AG09309 (cell line): ENCODE results near the gene RNF213.

Source experiments
- DNase-seq: peaks from one replicate; pipeline ENCODE4 v3.0.0-alpha.2; 2010; ENCODE audit warnings: low read depth
- H3K4me3 ChIP-seq: 2 replicates; pipeline ENCODE4 v1.5.1; 2011; ENCODE audit warnings: mild to moderate bottlenecking, low read depth, low read length, moderate library complexity; ENCODE audit not compliant: control insufficient read depth
- TF ChIP-seq, protein P1 (sequence below): IDR thresholded peaks from 2 replicates; pipeline ENCODE4 v1.5.1; 2011; ENCODE audit warnings: mild to moderate bottlenecking, low read depth, low read length, inconsistent platforms; ENCODE audit not compliant: insufficient read depth, control insufficient read depth; ENCODE audit errors: missing control alignments

Gene RNF213

DNA sequence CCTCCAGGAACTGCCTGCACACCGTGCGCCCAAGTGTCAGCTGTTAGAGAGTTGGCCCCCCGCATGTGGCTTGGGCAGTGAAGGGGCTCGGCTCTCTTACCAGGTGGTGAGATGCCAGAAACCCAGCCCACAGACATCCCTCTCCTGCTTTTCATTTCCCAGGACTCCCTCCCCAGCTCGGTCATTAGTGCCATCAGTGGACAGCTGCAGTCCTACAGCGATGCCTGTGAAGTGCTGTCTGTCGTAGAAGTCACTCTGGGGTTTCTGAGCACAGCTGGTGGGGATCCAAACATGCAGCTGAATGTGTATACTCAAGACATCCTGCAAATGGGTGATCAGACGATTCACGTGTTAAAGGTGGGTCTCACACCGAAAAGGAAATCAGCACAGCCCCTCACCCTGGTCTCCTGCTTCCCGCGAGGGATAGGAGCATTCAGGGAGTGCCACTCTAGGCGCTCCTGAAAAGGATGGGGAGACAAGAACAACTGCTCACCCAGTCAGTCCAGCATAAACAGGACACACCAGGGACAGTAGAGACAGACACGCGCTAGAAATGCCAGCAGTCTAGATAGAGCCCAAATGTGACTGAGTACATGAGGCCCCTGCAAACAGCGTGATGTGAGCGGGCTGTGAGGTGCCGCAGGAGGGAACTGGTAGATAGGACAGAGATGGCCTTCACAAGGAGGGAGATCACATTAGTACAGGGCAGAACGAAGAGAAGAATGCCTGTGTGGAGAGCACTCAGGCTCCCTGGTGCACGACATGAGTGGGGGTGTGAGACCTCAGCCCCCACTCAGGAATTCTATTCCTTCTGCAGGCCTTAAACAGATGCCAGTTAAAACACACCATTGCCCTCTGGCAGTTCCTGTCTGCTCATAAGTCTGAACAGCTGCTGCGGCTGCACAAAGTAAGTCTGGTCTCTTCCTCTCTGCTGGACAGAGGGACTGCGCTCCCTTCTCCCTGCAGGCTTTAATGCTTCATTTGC is 128.7 kb downstream of the RNF213 start:
- DNase-seq, result no peak
- TF ChIP-seq, protein P1, sequence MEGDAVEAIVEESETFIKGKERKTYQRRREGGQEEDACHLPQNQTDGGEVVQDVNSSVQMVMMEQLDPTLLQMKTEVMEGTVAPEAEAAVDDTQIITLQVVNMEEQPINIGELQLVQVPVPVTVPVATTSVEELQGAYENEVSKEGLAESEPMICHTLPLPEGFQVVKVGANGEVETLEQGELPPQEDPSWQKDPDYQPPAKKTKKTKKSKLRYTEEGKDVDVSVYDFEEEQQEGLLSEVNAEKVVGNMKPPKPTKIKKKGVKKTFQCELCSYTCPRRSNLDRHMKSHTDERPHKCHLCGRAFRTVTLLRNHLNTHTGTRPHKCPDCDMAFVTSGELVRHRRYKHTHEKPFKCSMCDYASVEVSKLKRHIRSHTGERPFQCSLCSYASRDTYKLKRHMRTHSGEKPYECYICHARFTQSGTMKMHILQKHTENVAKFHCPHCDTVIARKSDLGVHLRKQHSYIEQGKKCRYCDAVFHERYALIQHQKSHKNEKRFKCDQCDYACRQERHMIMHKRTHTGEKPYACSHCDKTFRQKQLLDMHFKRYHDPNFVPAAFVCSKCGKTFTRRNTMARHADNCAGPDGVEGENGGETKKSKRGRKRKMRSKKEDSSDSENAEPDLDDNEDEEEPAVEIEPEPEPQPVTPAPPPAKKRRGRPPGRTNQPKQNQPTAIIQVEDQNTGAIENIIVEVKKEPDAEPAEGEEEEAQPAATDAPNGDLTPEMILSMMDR, result no peak
- H3K4me3 ChIP-seq, result no peak overlapping the region

DNA sequence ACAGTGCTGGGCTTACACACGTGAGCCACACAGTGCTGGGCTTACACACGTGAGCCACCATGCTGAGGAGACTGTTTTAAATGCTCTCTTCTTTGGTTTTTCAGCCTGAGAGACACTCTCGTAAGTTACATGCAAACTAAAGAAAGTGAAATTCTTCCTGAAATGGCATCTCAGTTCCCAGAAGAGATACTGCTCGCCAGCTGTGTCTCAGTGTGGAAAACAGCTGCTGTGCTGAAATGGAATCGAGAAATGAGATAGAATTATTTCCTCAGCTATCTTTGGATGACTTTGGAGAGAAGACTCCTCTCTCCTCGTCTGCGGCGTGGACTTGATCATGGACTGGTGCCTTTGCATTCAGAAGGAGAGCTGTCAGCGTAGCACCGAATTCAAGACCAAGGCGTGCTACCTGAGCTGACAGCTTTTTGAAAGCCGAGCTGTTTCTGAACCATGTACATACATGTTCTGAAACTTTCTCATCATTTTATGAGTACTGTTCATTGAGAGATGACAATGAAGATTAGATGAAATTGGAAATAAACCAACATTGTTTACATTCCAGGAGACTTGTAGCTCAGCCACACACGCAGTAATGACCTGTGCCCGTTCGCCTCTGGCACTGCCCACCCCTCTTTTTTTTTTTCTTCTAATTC is 132.7 kb downstream of the RNF213 start:
- H3K4me3 ChIP-seq, result no peak overlapping the region
- TF ChIP-seq, protein P1, result no peak
- DNase-seq, result no peak

DNA sequence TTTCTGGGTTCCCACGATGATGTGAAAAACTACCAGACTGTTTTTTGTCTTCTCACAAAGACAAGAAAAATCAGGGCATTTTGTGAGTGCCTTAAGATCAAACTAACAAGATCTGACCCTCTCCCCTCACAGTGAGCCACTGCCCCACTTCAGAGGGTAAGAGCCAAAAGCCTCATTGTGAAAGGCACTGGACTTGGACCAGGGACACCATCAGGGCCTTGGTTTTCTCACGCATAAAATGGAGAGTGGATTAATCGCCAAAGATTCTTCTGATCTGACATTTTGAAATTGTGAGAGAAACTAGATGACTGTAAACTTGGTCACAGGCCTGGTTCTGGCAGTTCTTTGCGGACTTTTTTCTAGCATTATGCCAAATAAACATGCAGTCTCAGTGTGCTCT is 133.3 kb downstream of the RNF213 start:
- DNase-seq, result no peak
- TF ChIP-seq, protein P1, result no peak
- no peak overlapping the region for H3K4me3 ChIP-seq

DNA sequence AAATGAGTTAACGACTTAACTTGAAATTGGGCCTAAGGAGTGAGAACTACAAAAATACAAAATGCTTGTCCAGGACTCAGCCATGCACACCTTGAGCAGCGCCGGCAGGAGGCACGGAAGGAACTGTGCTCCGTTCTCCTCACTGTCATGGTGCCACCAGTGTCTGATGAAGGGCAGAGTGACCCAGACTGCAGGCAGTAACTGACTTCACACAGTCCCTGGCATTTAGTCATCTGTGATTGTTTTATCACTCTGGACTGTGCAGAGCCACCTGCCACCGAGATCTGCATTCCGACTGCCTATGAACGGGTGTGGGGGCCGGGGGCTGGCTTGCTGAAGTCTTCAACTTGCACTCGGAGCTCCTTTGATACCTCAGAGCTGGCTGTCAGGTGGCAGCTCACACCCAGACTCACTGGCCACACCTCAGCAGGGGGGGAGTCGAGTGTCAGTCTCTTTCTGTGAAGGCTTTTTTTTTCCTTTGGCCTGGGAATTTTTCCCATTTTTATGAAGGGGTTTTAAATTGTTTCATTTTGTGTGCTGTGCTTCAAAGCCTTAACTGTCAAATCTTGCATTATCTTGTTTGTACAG is 134.1 kb downstream of the RNF213 start:
- DNase-seq, result no peak
- no peak overlapping the region for H3K4me3 ChIP-seq
- TF ChIP-seq, protein P1, result no peak

DNA sequence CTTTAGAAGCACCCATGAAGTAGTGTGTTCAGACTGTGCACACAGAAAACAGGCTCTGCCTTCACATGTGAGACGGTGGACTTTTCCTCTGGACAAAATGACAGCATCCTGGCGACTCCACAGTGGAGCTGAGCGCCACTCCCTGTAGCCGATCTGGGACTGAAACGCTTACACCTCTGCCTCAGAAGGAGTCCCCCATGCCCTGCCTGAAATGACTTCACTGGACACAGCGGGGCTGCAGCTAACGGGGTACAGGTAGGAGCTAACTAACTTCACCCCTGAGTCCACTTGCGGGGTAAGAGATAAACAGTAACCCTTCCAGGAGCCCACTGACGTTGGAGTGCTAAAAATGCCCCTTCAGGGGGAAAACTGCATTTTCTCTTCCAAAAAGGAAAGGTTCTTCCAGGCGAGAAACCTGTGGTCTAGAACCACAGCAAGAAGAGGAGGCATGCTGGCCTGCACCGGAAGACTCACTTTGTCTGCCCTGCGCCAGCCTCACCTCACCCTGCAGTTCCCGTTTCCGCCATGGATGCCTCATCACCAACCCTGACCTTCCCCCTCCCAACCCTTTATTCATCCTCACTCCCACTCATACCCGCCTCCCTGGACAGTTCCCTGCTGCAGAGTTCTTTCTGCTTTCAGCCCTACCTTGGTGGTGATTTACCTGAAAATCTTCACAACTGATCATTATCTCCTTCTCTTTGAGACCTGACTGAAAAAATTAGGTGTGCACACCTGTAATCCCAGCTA is 134.9 kb downstream of the RNF213 start:
- no peak for DNase-seq
- TF ChIP-seq, protein P1, result no peak
- no peak overlapping the region for H3K4me3 ChIP-seq
